ELF-1 (cell line): Measurements from ENCODE around the gene GABRB1.
A peak's percentile ranks its signal among the peaks of the same experiment; 100 is the strongest.

Experiments
- DNase-seq: peaks from one replicate; pipeline ENCODE4 v3.0.0-alpha.2; 2016; ENCODE audit warnings: low read depth, low spot score

GABRB1 gene

GRCh38 chr4:47209833-47210232 lies 178.5 kb downstream of the GABRB1 start:
- no peak for DNase-seq

DNA sequence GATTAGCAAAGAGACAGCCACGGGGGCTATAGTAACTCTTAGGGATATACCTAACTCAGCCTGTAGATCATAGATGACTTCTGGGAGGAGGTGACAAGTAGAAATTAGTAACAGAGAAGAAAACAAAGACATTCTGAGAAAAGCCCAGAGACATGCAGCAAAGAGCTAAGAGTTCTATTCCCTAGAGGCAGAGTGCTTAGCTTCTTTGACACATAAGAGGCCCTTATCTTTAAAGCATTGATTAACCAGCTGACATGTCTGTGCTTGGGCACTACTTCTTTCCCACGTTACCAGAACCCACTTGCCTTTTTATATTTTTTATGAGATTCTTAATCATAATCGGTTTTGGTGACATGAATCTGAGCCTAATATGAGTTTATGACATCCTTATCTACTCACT lies 179.5 kb downstream of the GABRB1 start:
- DNase-seq = no peak

DNA sequence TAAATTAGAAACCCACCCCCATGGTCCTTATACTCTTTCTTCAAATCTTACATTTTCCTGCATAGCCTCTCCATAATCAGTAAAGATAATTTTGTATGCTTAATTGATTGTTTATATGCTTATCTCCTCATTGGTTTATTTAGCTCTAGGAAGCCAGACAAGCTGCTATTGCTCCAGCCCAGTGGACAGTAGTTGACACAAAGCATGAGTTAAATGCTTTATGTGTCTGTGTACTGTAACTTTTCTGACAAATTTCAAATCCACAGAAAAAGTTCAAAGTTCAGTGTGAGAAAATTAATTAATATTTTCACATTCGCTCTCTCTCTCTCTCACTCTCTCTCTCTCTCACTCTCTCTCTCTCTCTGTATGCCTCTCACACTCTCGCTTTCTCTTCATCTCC lies 181.7 kb downstream of the GABRB1 start:
- DNase-seq = no peak

DNA sequence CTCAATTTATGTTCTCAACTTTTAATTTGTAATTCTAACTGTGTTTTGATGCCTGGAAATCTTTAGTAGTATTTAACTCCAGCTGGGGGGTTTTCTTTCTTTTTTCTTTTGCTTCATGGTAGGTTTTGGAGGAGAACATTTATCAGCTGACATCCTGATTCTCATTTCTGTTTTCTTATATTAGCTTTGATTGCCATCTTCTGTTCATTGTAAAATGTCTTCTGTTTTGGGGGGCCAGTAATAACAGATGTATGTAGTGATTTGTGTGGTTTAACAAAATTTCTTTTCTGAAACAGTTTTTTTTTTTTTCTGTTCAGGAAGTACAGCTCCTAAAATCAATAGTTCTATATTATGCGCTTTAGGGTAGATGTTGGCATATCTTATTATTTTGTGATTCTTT lies 182.2 kb downstream of the GABRB1 start:
- DNase-seq = no peak

DNA sequence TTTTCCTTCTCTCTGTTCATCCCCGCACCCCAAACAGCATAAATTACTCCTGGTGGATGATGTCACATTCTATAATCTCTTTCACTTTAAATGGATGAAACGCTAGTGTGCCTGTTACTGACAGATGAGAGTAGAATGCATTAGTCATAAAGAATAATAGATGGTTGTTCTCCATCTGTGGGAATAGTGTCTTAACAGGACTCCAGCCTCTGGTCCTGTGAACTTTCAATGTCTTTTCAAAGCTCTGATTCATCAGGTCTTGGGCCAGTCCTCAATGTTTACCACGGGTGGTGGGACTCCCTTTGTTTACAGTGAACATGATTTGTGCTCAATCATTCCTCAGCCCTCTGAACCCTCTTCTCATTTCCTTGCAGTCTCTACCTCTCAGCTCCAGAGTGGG lies 182.6 kb downstream of the GABRB1 start:
- no peak for DNase-seq

DNA sequence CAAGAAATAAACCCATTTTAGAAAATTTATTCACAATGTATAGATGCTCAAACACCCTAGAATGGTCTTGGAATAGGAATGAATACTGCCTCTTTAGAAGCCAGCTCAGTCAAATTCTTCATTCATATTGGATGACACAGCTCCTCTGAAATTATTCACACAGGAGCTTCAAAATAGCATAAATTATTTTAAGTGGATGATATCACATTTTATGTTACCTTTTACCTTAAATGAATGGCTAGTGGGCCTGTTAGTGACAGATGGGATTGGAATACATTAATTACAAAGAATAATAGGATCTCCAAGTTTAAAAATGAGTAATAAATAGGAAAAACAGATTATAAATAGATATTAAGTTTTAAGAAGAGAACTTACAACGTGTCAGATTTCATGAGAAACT lies 184.4 kb downstream of the GABRB1 start:
- DNase-seq = no peak

GRCh38 chr4:47217291-47217690 lies 185.9 kb downstream of the GABRB1 start:
- DNase-seq = no peak

DNA sequence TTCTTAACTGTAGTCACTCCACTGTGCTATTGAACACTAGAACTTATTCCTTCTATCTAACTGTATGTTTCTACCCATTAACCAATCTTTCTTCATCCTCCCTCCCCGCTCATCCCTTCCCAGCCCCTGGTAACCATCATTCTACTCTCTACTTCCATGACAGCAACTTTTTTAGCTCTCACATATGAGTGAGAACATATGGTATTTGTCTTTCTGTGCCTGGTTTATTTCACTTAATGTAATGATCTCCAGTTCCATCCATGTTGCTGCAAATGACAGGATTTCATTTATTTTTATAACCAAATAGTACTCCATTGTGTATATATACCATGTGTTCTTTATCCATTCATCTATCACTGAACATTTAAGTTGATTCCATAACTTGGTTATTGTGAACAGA lies 186.5 kb downstream of the GABRB1 start:
- DNase-seq = no peak

DNA sequence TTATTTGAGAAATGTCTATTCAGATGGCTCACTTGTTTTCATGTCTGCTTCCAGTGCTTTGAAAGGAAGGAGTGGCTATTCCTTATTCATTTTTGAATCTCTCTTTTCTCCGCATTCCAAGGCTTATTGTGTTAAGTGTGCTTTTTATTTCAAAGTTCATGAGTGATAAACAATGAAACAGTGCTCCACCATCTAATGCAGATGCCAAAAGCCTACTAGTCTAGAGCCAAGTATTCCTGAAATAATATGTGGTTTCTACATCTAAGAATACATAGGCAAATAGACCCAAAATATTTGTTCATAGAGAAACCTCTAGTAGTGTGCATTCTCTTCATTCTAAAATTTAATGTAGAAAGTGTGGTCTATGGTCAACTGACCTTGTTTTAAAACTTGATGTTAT lies 187.3 kb downstream of the GABRB1 start:
- DNase-seq = no peak

DNA sequence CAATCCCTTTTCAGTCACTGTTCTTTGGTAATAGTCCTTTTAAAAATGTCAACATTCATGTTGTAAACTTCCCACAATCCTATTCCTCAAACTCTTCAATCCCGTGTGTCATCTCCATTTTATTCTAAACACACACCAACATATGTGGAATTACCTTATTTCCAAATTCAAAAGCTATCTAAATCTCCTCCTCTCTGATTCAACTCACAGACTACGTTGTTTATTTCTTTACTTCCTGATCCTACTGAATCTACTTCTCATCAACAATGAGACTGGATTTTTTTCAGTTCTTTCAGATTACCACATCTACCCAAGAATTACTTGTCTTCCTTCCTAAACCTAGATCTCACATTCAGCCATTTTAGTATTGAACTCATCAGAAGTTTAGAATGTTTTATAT lies 188.2 kb downstream of the GABRB1 start:
- DNase-seq = no peak

DNA sequence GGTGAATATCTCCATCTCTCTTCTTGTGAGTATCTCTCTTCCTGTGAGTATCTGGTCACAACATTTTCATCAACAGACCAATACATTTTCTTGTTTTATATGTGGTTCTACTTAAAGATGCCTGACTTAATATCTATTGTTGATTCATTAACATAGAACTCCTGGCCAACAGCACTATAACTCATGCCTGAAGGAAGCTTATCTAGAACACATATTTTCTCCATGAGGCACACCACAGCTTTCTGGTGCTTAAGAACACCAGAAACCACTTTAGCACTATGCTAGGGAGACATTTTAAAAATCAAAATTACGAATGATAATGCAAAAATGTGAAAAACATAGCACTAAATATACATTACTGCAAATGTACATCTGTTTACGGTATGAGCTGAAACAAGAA lies 190.4 kb downstream of the GABRB1 start:
- DNase-seq = no peak

GRCh38 chr4:47222276-47222675 lies 190.9 kb downstream of the GABRB1 start:
- no peak for DNase-seq

- DNase-seq = no peak
Measured at GRCh38 chr4:47224361-47224760, 193.0 kb downstream of the GABRB1 start.

GRCh38 chr4:47235721-47236120 lies 204.4 kb downstream of the GABRB1 start:
- no peak for DNase-seq

DNA sequence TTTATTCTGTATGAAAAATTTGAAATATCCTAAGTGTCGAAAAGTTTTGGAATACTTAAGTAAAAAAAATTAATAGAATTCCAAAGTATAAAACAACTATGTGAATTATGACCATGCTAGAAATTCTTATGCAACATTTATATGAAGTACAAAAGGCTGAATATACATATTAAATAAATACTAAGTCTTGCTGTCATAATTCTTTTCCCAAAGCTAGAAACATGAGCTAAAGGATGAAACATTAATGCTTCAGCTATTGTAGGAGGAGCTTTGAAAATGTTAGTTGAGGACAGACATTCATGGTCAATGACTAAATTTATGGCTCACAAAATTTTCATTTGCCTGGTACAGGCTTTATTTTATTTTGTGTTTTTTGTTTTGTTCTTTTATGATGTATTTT lies 207.3 kb downstream of the GABRB1 start:
- no peak for DNase-seq

DNA sequence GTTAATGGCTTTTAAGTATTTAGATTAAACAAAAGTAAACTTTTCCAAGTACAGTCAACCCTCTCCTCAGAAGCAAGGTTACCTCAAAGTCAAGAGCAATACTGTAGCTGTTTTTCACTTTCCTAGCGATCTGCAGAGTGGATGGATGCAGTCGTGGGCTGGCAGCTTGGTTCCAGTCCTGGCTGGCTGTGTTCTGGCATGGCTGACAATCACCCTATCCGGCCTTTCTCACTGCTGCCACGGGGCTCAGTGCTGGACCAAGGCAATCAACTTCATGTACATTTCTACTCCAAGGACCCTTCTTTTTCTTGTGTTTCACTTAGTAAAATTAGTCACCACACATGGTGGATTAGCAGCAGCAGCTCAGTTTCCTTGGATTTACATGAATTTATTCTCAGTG lies 208.3 kb downstream of the GABRB1 start:
- DNase-seq = no peak

DNA sequence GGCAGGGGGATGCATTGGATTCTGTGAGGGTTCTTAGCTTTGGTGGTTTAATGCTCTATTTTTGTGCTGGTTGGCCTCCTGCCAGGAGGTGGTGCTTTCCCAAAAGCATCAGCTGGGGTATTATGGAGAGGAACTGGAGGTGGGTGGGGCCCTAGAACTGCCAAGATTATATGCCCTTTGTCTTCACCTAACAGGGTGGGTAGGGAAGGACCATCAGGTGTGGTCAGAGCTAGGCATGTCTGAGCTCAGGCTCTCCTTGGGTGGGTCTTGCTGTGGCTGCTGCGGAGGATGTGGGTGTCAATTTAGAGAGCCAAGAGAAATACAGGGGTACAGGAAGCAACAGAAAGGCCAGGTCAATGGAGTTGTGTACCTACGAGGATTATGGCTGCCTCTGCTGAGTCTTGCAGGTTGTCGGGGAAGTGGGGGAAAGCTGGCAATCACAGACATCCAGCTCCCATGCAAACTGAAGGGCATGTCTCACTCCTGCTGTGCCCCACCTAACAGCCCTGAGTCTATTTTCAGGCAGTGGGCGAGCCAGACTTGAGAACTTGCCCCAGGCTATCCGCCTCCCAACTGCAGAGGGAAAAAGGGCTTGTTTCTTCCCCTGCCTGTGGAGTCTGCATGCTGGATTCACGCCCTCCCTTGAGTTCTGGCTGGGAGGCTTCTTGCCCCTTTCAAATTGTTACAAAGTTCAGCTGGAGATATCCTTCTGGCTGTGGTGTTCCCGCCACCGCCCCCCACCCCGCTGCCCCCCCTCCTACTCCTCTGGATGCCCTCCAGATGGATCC lies 220.2 kb downstream of the GABRB1 start:
- peak; percentile 75 for DNase-seq

- DNase-seq = no peak
Measured at GRCh38 chr4:47263721-47264120, 232.4 kb downstream of the GABRB1 start.

DNA sequence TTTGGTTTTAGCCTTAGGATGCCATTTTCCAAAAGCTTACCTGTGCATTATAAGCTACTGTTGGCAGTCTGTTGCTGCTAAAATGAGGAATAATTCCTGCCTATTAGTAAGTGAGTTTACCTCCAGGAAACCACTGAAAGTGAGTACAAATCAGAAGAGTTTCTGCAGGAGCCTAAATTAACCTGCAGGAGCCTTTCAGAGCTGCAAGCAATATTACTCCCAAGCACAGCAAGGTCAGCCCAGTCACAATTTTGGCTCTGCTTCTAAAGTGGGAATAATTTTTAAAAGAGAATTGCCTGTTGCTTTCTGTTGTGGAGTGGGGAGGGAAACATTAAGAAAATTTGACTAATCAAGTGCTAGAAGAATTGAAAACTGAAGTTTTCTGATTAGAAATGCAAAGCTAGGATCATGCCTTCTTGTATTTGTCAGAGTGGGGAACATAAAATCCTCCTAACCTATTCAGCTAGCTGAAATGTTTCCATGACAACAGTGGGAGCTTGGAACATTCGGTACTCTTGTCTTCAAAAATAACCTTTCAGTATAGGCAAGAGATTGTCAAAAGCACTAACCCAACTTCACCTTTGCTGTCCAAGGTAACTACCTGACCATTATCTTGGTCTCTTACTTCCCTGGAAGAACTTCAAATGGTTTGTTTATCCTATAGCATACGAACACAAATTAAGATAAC lies 239.0 kb downstream of the GABRB1 start:
- no peak for DNase-seq

DNA sequence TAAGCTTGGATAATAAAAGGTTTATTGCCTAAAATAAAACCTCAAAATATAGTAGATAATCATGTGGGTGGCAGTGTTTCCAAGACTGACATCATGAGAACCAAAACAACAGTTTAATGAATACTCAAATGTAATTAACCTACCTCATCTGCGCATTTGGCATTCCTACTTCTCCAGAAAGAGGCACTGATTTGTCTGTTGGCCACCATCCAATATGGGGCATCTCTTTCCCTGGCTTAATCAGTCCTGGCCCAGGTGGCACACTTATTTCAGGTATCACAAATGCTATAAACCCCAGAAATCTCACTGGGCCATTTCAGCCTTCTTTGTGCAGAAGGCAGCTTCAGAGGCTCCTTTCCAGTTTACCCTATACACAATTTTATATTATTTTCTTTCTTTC lies 239.9 kb downstream of the GABRB1 start:
- no peak for DNase-seq

DNA sequence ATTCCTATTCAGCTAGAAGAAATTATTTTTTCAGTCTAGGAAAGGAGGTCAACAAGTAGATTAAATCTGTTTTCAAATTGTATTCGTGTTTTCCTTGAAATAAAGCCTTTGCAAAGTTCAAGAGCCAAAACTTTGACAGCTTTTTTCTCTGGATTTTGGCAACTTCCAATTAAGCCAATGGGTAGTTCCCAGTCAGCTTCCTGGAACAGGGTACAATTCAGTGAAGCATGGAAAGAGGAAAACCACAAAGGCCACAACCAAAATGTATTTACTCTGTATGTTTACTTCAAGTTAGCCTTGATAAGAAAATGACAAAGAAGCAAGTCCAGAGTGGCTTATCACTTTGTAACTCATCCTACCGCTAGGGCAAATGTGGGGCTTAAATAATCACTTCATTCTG lies 243.5 kb downstream of the GABRB1 start:
- no peak for DNase-seq

GRCh38 chr4:47275595-47275994 lies 244.2 kb downstream of the GABRB1 start:
- DNase-seq = no peak

DNA sequence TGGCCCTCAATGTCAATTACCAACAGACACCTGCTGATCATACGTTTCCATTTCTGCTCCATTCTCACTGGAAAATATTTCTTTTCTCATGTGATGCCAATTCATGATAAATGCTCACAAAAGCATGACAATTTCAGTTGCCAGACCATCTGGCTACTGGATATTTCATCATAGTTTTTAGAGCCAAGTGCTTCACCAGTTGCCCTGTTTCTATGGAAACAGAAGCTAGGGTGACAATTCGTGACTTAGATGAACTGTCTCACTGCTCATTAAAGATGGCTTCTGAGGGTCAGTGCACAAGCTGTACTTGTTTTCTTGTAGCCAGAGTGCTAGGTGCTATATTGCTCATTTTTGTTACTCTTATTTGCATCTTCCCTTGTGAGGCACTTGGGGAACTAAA lies 247.3 kb downstream of the GABRB1 start:
- DNase-seq = no peak
